ENCODE measurements around the gene PTPRC. TPM values are rescaled to one million over a fixed set of nuclear protein-coding genes. Genes with fewer than 3 reads are reported as not detected.

PTPRC gene
- total RNA-seq, 1 donor from 2014 or later, result 62.8 TPM

GRCh38 chr1:198725090-198725489, 86.2 kb downstream of the PTPRC start:
- ATAC-seq, result no peak
- intact Hi-C loops (cut with DNase I), result no loop called here

DNA sequence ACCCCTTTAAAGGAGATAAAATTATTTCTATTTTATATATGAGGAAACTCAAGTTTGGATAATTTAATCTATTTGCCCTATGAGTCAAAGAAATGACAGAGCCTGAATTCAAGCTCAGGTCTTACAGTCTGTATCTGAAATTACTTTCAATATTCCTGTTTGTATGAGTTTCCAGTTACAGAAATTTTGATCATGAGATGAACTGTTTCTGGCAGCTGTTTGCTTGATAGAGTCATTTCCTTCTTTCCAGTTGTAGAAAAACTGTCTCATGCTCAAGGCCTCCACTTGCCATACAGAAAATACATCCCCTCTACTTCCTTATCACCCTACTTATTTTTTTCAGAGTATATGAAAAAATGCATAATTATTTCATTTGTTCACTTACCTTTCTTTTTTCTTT, 87.6 kb downstream of the PTPRC start:
- DNase-seq (ENCODE audit: low spot score) (no peak), ATAC-seq (no peak)
- intact Hi-C loops (cut with DNase I), result no loop called here

More at GRCh38 chr1:198725090-198725489, 86.2 kb downstream of the PTPRC start:
- DNase-seq (ENCODE audit: low spot score), result no peak

GRCh38 chr1:198729195-198729863, 90.5 kb downstream of the PTPRC start:
- no peak for DNase-seq (ENCODE audit: low spot score)
- ATAC-seq, result no peak
- intact Hi-C loops (cut with DNase I), result no loop called here

- intact Hi-C loops (cut with DNase I), result no loop called here
- ATAC-seq (no peak), DNase-seq (ENCODE audit: low spot score) (no peak)
Observed at GRCh38 chr1:198730952-198731351, 92.1 kb downstream of the PTPRC start.

- ATAC-seq (no peak), DNase-seq (ENCODE audit: low spot score) (no peak)
- intact Hi-C loops (cut with DNase I), result no loop called here
Observed at GRCh38 chr1:198734323-198735008, 95.6 kb downstream of the PTPRC start.

DNA sequence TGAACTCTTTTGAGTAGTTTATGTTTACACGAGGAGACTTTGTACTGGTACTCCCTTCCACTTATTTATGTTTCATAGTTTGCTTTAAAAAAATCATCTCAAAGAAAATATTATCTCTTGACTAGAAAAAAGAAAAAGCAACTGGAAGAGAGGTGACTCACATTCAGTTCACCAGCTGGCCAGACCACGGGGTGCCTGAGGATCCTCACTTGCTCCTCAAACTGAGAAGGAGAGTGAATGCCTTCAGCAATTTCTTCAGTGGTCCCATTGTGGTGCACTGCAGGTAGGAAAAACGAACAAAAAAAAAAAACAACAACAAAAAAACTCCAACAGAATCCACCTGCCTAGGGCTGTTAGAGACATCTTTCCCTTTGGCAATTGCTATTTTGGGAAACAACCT, 102.9 kb downstream of the PTPRC start:
- ATAC-seq, result no peak
- intact Hi-C loops (cut with DNase I), result no loop called here
- DNase-seq (ENCODE audit: low spot score), result no peak

DNA sequence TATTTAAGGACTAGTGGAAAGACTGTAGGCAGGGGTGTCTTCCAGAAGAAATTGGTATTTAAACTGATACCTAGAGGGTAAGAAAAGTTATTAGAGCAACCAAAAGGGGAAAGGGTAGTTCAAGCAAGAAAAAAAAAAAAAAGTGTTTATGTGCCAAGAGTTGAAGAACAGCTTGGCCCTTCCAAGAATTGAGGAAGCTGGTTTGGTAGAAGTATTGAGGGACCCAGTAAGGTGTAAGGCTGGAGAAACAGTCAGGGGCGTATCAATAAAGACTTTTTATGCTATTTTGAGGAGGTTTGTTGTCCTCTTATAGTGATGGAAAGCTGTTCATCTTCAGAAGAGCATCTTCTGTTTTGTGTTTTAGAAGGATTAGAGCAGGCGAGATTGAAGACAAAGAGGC, 108.3 kb downstream of the PTPRC start:
- DNase-seq (ENCODE audit: low spot score), result no peak
- intact Hi-C loops (cut with DNase I), result no loop called here
- no peak for ATAC-seq

DNA sequence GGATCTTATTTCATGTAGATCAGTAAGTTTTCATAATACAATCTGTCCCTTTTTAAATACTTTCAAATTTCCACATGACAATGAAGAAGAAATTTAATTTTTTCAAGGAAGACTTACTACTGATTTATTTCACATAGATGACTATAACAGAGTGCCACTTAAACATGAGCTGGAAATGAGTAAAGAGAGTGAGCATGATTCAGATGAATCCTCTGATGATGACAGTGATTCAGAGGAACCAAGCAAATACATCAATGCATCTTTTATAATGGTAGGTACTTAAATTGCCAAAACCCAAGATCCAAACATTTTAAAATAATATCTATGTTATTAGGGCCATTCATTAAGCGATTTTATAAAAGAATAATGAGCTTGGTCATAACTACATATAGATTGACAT, 110.4 kb downstream of the PTPRC start:
- intact Hi-C loops (cut with DNase I), result no loop called here
- DNase-seq (ENCODE audit: low spot score) (no peak), ATAC-seq (no peak)

DNA sequence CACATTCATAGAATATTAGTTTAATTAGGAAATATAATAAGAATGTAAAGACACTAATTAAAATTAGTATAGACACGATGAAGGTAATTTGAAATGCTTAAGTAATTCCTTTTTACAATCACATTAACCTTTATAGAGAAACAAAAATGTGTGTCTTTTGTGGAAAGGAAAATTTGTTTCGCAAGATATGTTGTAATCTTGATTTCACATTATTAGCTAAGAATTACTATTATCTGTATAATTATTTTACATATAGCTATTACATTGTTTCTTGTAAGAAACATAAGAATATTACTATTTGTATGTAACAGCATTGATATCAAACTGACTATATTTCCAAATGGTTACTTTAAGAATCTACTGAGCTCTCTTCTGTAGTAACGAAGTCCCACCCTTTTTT, 111.2 kb downstream of the PTPRC start:
- ATAC-seq (no peak), DNase-seq (ENCODE audit: low spot score) (no peak)
- intact Hi-C loops (cut with DNase I), result no loop called here

DNA sequence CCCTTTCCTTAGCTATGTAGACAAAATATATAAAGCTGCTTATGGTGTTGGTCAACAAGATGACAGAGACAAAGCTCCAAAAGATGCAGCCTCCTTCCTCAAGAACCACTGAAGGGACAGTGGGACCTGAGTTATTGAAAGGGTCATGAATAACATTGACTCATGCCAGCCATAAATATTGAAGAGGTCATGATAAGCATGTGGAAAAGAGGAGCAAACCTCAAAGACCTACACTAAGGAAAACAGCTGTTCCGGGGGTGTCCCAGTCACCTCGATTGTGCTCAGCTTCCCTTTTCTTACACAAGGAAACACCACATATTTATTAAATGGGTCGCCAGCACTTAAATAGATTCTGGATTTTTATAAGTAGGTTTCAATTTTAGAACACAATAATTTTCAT, 112.9 kb downstream of the PTPRC start:
- no peak for DNase-seq (ENCODE audit: low spot score)
- ATAC-seq, result no peak
- intact Hi-C loops (cut with DNase I), result no loop called here

DNA sequence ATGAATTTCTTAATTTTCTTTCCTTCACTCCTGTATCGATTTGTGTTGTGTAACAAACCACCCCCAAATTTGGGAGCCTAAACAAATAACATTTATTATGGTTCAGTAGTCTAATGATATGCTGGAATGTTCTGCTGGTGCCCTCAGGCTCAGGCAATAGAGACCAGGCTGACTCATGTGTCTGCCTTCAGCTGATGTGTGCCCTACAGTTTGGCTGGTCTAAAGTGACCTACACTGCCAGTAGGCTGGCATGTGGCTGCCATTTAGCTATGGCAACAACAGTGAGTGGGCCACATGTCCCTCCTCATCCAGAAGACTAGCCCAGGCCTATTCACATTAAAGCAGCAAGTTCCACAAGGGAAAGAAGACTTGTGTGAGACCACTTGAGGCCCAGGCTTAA, 115.8 kb downstream of the PTPRC start:
- intact Hi-C loops (cut with DNase I), result no loop called here
- ATAC-seq (no peak), DNase-seq (ENCODE audit: low spot score) (no peak)

DNA sequence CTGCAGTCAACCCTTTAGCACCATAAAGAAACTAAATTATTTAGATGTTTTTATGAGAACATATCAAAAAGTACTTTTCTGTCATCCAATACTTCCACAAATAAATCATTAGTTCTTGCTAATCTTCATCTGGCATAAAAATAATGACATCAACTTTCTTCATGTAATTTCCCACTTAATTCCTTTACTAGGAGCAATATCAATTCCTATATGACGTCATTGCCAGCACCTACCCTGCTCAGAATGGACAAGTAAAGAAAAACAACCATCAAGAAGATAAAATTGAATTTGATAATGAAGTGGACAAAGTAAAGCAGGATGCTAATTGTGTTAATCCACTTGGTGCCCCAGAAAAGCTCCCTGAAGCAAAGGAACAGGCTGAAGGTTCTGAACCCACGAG, 116.9 kb downstream of the PTPRC start:
- ATAC-seq (no peak), DNase-seq (ENCODE audit: low spot score) (no peak)
- intact Hi-C loops (cut with DNase I), result no loop called here

DNA sequence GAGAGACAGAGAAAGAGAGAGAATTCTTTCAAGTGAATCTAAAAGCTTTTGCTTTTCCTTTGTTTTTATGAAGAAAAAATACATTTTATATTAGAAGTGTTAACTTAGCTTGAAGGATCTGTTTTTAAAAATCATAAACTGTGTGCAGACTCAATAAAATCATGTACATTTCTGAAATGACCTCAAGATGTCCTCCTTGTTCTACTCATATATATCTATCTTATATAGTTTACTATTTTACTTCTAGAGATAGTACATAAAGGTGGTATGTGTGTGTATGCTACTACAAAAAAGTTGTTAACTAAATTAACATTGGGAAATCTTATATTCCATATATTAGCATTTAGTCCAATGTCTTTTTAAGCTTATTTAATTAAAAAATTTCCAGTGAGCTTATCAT, 117.6 kb downstream of the PTPRC start:
- intact Hi-C loops (cut with DNase I), result no loop called here
- no peak for ATAC-seq

GRCh38 chr1:198761859-198762616, 123.2 kb downstream of the PTPRC start:
- intact Hi-C loops (cut with DNase I), result loop anchor here (10.0 kb wide), 1 partner anchor 923 kb away; no protein-coding TSS in a partner anchor
- ATAC-seq (no peak), DNase-seq (ENCODE audit: low spot score) (no peak)

More for the DNA sequence above, 117.6 kb downstream of the PTPRC start:
- DNase-seq (ENCODE audit: low spot score), result no peak

GRCh38 chr1:198763298-198763714, 124.5 kb downstream of the PTPRC start:
- ATAC-seq (no peak), DNase-seq (ENCODE audit: low spot score) (no peak)
- intact Hi-C loops (cut with DNase I), result loop anchor here (10.0 kb wide), 1 partner anchor 921 kb away; no protein-coding TSS in a partner anchor

- intact Hi-C loops (cut with DNase I), result loop anchor here (10.0 kb wide), 1 partner anchor 920 kb away; no protein-coding TSS in a partner anchor
- no peak for DNase-seq (ENCODE audit: low spot score)
- no peak for ATAC-seq
Observed at GRCh38 chr1:198764748-198765147, 125.9 kb downstream of the PTPRC start.

GRCh38 chr1:198765416-198765815, 126.6 kb downstream of the PTPRC start:
- intact Hi-C loops (cut with DNase I), result loop anchor here (10.0 kb wide), 1 partner anchor 919 kb away; no protein-coding TSS in a partner anchor
- ATAC-seq, result no peak
- DNase-seq (ENCODE audit: low spot score), result no peak

- ATAC-seq, result no peak
- intact Hi-C loops (cut with DNase I), result no loop called here
- no peak for DNase-seq (ENCODE audit: low spot score)
Observed at GRCh38 chr1:198771563-198772153, 132.8 kb downstream of the PTPRC start.

DNA sequence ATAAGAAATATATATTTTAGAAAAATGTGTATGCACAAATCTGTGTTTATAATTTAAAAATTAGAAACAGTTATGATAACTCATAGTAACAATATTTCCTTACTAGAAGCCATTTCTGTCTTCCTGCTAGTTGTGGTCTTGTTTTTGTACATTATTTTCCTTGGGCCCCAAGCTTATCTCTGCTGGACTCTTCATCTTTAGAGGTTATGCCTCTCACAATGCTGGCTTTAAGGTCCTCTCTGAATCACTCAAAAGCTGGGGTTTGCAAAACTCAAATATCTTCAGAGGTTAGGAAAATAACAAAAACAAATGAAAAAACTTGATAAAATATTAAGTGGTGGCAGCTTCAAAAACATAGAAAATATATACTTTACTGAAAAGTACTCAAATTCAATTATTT, 133.8 kb downstream of the PTPRC start:
- no peak for ATAC-seq
- no peak for DNase-seq (ENCODE audit: low spot score)
- intact Hi-C loops (cut with DNase I), result no loop called here

Data from sciatic nerve (tissue), 2 donors.